ENCODE measurements around the gene ASB6.

ASB6 gene

GRCh38 chr9:129590466-129590865, 51.5 kb downstream of the ASB6 start:
- no peak overlapping the region for H3K4me3 ChIP-seq (ENCODE audit: control insufficient read depth in 1 of 7, extremely low read depth in 1 of 7, insufficient read depth in 4 of 7, low read depth in 2 of 7, low read length in 6 of 7)
- 89% methylated on average over 6 of the region's 6 CpGs for WGBS (ENCODE audit: insufficient coverage)
- H3K27ac ChIP-seq (ENCODE audit: insufficient read depth in 1 of 2, low read depth in 1 of 2, low read length in 2 of 2, poor library complexity in 1 of 2, severe bottlenecking in 2 of 2) = no peak overlapping the region
- CTCF ChIA-PET = no interaction called here
- POLR2A ChIA-PET = interaction anchor here (1.2 kb wide), 1 partner anchor 94 kb away, joined by 4 read pairs; no protein-coding TSS in a partner anchor
- H3K36me3 ChIP-seq (ENCODE audit: control insufficient read depth in 4 of 4, insufficient read depth in 4 of 4, low read length in 3 of 4) = no peaks in the 10 kb centered on the region
- no peak for DNase-seq
- peaks cover 0 to 28% (median 19%) of the 10 kb centered on the region in 4 experiments for H3K4me1 ChIP-seq (ENCODE audit: control extremely low read depth in 1 of 4, control insufficient read depth in 4 of 4, insufficient read depth in 4 of 4, low read length in 3 of 4)
- H3K27me3 ChIP-seq (replicated peaks in 2 of 5; ENCODE audit: control insufficient read depth in 4 of 5, insufficient read depth in 5 of 5, low read length in 4 of 5) = no peaks in the 10 kb centered on the region
- no peaks in the 10 kb centered on the region for H3K9me3 ChIP-seq (ENCODE audit: control extremely low read depth in 1 of 5, control insufficient read depth in 4 of 5, insufficient read depth in 2 of 5, low read depth in 1 of 5, low read length in 4 of 5)

GRCh38 chr9:129587487-129588262, 54.3 kb downstream of the ASB6 start:
- POLR2A ChIA-PET = no interaction called here
- no peak overlapping the region for H3K27ac ChIP-seq (ENCODE audit: insufficient read depth in 1 of 2, low read depth in 1 of 2, low read length in 2 of 2, poor library complexity in 1 of 2, severe bottlenecking in 2 of 2)
- H3K36me3 ChIP-seq (ENCODE audit: control insufficient read depth in 4 of 4, insufficient read depth in 4 of 4, low read length in 3 of 4) = no peaks in the 10 kb centered on the region
- WGBS (ENCODE audit: insufficient coverage) = 88% methylated on average over 19 of the region's 23 CpGs
- H3K9me3 ChIP-seq (ENCODE audit: control extremely low read depth in 1 of 5, control insufficient read depth in 4 of 5, insufficient read depth in 2 of 5, low read depth in 1 of 5, low read length in 4 of 5) = no peaks in the 10 kb centered on the region
- CTCF ChIA-PET = interaction anchor here (0.6 to 1.3 kb wide), 4 partner anchors 10 to 20 kb away, joined by 3 to 4 read pairs (median 4); no protein-coding TSS in a partner anchor
- H3K27me3 ChIP-seq (replicated peaks in 2 of 5; ENCODE audit: control insufficient read depth in 4 of 5, insufficient read depth in 5 of 5, low read length in 4 of 5) = no peaks in the 10 kb centered on the region
- no peak for DNase-seq
- H3K4me3 ChIP-seq (ENCODE audit: control insufficient read depth in 1 of 7, extremely low read depth in 1 of 7, insufficient read depth in 4 of 7, low read depth in 2 of 7, low read length in 6 of 7) = no peak overlapping the region
- H3K4me1 ChIP-seq (ENCODE audit: control extremely low read depth in 1 of 4, control insufficient read depth in 4 of 4, insufficient read depth in 4 of 4, low read length in 3 of 4) = peaks cover 0 to 37% (median 16%) of the 10 kb centered on the region in 4 experiments

GRCh38 chr9:129586685-129587084, 55.3 kb downstream of the ASB6 start:
- CTCF ChIA-PET = interaction anchor here (1.0 to 1.2 kb wide), 3 partner anchors 10 to 27 kb away, joined by 3 to 7 read pairs (median 4); no protein-coding TSS in a partner anchor
- POLR2A ChIA-PET = no interaction called here
- H3K36me3 ChIP-seq (ENCODE audit: control insufficient read depth in 4 of 4, insufficient read depth in 4 of 4, low read length in 3 of 4) = no peaks in the 10 kb centered on the region
- no peaks in the 10 kb centered on the region for H3K9me3 ChIP-seq (ENCODE audit: control extremely low read depth in 1 of 5, control insufficient read depth in 4 of 5, insufficient read depth in 2 of 5, low read depth in 1 of 5, low read length in 4 of 5)
- peaks cover 0 to 37% (median 16%) of the 10 kb centered on the region in 4 experiments for H3K4me1 ChIP-seq (ENCODE audit: control extremely low read depth in 1 of 4, control insufficient read depth in 4 of 4, insufficient read depth in 4 of 4, low read length in 3 of 4)
- H3K27ac ChIP-seq (ENCODE audit: insufficient read depth in 1 of 2, low read depth in 1 of 2, low read length in 2 of 2, poor library complexity in 1 of 2, severe bottlenecking in 2 of 2) = no peak overlapping the region
- WGBS (ENCODE audit: insufficient coverage) = 79% methylated on average over 5 of the region's 8 CpGs
- peak in 2 of 3 donors; percentile 47 to 65 for DNase-seq
- H3K27me3 ChIP-seq (replicated peaks in 2 of 5; ENCODE audit: control insufficient read depth in 4 of 5, insufficient read depth in 5 of 5, low read length in 4 of 5) = no peaks in the 10 kb centered on the region
- no peak overlapping the region for H3K4me3 ChIP-seq (ENCODE audit: control insufficient read depth in 1 of 7, extremely low read depth in 1 of 7, insufficient read depth in 4 of 7, low read depth in 2 of 7, low read length in 6 of 7)

GRCh38 chr9:129586245-129586644, 55.7 kb downstream of the ASB6 start:
- Histone ChIP-seq H3K4me3 (ENCODE audit: control insufficient read depth in 1 of 7, extremely low read depth in 1 of 7, insufficient read depth in 4 of 7, low read depth in 2 of 7, low read length in 6 of 7) (no peak overlapping the region), H3K27ac (ENCODE audit: insufficient read depth in 1 of 2, low read depth in 1 of 2, low read length in 2 of 2, poor library complexity in 1 of 2, severe bottlenecking in 2 of 2) (no peak overlapping the region), H3K9me3 (ENCODE audit: control extremely low read depth in 1 of 5, control insufficient read depth in 4 of 5, insufficient read depth in 2 of 5, low read depth in 1 of 5, low read length in 4 of 5) (no peaks in the 10 kb centered on the region), H3K4me1 (ENCODE audit: control extremely low read depth in 1 of 4, control insufficient read depth in 4 of 4, insufficient read depth in 4 of 4, low read length in 3 of 4) (peaks cover 0 to 37% (median 16%) of the 10 kb centered on the region in 4 experiments), H3K27me3 (replicated peaks in 2 of 5; ENCODE audit: control insufficient read depth in 4 of 5, insufficient read depth in 5 of 5, low read length in 4 of 5) (no peaks in the 10 kb centered on the region), H3K36me3 (ENCODE audit: control insufficient read depth in 4 of 4, insufficient read depth in 4 of 4, low read length in 3 of 4) (no peaks in the 10 kb centered on the region)
- no peak for DNase-seq
- no CpG with 5 or more reads among the region's 1 CpG for WGBS (ENCODE audit: insufficient coverage)
- ChIA-PET CTCF (interaction anchor here (1.0 to 1.7 kb wide), 4 partner anchors 10 to 27 kb away, joined by 3 to 7 read pairs (median 5); no protein-coding TSS in a partner anchor), POLR2A (no interaction called here)

- Histone ChIP-seq H3K27ac (ENCODE audit: insufficient read depth in 1 of 2, low read depth in 1 of 2, low read length in 2 of 2, poor library complexity in 1 of 2, severe bottlenecking in 2 of 2) (no peak overlapping the region), H3K4me3 (ENCODE audit: control insufficient read depth in 1 of 7, extremely low read depth in 1 of 7, insufficient read depth in 4 of 7, low read depth in 2 of 7, low read length in 6 of 7) (no peak overlapping the region), H3K36me3 (ENCODE audit: control insufficient read depth in 4 of 4, insufficient read depth in 4 of 4, low read length in 3 of 4) (no peaks in the 10 kb centered on the region), H3K27me3 (replicated peaks in 2 of 5; ENCODE audit: control insufficient read depth in 4 of 5, insufficient read depth in 5 of 5, low read length in 4 of 5) (no peaks in the 10 kb centered on the region), H3K4me1 (ENCODE audit: control extremely low read depth in 1 of 4, control insufficient read depth in 4 of 4, insufficient read depth in 4 of 4, low read length in 3 of 4) (peaks cover 0 to 40% (median 17%) of the 10 kb centered on the region in 4 experiments), H3K9me3 (ENCODE audit: control extremely low read depth in 1 of 5, control insufficient read depth in 4 of 5, insufficient read depth in 2 of 5, low read depth in 1 of 5, low read length in 4 of 5) (no peaks in the 10 kb centered on the region)
- no CpG with 5 or more reads among the region's 1 CpG for WGBS (ENCODE audit: insufficient coverage)
- DNase-seq = no peak
- CTCF ChIA-PET = interaction anchor here (1.0 to 2.4 kb wide), 3 partner anchors 10 to 96 kb away, joined by 3 to 11 read pairs (median 6); no protein-coding TSS in a partner anchor
- POLR2A ChIA-PET = interaction anchor here (0.6 to 1.1 kb wide), 2 partner anchors 15 to 20 kb away, joined by 3 read pairs; no protein-coding TSS in a partner anchor
Measured at GRCh38 chr9:129585352-129585751, 56.6 kb downstream of the ASB6 start.

All from common myeloid progenitor, CD34-positive (primary cell).